Fibroblast of skin of right biceps (primary cell): ENCODE results near the gene ARIH2.
"Not testable (repeated sequence)": the region's sequence is repeated elsewhere in the genome, so short reads cannot be mapped to it uniquely, and the experiment has no call there.

Experiments used
- DNase-seq: peaks from one replicate; pipeline ENCODE4 v3.0.0-alpha.2; 2013

ARIH2 gene

DNA sequence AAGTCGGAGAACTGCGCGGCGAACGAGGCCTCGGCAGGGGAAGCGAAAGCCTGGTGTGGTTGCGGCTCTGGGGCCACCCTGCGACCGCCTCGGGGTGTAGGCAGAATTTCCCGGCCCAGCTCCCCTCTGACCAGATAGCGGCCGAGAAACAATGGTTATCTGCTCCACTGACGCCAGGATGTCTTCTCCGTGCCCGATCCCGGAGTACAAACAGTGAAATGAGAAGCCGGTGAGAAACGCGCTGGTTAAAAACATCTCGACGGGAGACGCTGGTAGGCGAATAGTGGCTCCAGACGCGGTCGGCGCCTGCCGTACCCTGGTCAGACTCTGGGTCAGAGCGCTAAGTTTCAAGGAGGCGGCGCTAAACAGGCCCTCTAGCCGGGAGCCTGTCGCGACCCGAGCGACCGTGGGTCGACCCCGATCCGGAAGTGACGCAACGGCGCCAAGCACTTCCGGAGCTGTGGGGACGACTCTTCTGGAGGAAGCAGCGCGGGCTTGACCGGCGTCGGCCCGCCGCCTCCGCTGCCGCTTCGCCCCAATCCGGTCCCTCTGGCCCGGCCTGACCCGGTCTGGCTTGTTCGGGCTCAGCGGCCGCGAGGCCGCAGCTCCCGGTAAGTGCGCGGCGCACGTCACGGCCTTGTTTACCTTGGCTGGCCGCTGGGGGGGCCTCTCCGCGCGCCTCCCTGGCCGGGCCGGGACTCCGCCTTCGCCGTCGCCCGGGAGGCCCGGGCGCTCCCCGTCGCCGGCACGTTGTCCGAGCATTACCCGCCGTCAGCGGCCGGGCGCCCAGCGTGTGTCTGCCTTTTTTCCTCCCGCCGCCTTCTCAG, at the start of gene ARIH2:
ARIH2 (plus strand) TSS at position 455 of the 827 bp plus-strand sequence. CDS start 8,717 bp downstream, outside the sequence.
- DNase-seq: peak; percentile 92

DNA sequence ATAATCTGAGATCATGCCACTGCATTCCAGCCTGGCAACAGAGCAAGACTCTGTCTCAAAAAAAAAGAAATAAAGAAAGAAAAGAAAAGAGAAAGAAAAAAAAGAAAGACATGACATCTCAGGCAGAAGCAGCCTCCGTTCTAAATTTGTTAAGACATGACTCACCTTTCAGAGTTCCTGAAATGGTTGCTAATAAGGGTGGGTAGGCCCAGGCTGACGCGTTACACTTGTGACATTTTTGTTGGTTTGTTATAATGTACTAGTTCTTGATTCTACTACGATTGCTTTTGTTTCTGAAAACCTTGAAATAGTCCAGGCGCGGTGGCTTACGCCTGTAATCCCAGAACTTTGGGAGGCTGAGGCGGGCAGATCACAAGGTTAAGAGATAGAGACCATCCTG, 41.0 kb upstream of the ARIH2 start:
- DNase-seq: peak; percentile 9

DNA sequence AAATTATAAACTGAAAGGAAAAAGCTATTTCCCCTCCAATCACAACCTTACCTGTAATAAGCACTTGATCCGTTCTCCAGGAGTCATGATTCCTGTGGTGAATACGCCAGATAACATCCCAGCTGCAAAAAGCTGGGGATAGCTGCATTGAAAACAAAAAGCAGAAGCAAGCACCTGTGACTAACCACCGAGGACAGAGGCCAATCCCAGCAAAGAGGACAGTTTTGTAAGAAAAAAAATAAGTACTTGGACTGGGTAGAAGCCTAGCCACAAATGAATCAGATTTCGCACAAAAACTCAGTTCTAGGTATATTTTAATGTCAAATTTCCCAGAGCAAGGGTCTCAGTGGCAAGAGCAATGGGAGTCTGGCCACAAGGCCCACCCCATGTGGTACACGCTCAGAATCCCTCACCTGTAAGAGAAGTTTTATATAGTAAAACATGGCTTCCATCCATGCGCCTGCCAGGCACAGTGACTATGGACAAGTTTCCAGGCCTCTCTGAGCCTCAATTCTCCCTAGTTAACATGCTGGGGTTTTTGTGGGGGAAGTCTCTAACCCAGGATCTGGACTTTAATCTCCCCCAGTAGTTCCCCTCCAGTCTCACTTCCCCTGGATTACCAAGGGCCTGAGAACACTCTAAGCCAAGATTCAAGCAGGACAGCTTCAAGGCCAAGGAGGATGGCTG, 39.2 kb upstream of the ARIH2 start:
- DNase-seq: no peak

DNA sequence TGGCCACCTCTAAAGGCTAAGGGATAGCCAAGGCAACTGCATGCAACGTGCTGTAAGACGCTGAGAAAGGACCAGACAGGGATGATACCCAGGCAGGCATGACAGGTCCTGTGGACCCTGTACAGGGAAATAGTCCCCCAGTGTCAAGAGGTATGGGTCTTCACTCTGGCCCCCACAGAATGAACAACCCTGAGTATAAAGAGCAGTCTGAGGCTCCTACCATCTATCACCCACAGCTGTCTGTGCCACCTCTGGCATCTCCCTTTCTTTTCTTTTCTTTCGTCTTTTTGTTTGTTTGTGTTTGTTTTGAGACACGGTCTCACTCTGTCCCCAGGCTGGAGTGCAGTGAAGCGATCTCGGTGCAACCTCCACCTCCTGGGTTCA, 38.7 kb upstream of the ARIH2 start:
- no peak for DNase-seq

DNA sequence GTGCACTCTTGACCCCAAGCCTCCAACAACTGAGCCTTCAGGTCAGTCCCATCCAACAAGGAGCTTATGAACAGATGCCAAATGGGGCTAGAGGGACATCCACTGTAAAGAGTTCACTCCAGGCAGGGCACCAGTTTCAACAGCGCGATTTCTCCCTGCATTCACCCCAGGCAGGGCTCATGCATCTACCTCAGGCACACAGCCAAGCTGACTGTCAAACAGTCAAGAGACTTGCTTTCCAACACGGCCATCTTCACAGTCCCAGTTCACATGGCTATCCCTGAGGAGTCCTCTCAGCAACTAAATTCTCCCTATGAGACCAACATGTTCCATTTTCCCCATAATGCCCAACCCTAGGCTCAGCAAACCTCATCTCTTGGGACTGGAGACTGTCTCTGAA, 37.6 kb upstream of the ARIH2 start:
- no peak for DNase-seq

DNA sequence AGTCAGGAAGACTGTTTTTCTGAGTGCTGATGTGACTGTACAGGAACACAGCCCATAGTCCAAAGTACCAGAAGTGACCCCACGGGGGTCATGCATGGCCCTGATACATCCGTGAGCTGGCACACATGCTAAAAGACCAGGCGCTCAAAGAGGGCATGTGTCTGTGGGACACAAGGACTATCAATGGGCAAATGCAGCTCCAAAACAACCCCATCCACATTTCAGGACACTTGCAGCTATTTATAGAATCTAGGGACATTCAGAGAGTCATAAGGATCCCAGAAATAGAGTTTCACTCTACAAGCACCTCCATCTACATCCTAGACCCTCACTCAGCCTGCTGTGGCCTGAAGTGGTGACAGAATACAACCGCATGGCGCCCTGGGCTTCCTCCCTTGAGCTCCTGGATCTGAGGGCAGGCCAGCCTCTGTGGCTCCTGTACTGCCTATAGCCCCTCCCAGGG, 37.0 kb upstream of the ARIH2 start:
- DNase-seq: no peak

- DNase-seq: no peak
Measured at GRCh38 chr3:48885753-48886152, 32.9 kb upstream of the ARIH2 start.

DNA sequence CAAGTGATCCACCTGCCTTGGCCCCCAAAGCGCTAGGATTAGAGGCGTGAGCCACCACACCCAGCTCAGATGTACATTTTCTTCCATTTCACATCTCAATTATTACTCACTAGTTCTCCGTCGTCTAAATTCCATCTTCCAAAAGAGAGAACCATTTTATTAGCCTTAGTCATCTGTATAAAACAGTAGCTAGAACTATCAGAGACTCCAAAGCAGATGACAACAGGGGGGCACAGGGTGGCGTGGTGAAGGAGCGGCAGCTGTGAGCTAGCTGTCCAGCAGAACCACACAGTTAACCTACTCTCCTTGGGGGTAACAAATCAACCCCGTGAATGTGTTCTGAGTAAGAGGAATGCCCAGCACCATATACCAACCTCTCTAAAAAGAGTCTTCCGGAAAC, 27.0 kb upstream of the ARIH2 start:
- no peak for DNase-seq

DNA sequence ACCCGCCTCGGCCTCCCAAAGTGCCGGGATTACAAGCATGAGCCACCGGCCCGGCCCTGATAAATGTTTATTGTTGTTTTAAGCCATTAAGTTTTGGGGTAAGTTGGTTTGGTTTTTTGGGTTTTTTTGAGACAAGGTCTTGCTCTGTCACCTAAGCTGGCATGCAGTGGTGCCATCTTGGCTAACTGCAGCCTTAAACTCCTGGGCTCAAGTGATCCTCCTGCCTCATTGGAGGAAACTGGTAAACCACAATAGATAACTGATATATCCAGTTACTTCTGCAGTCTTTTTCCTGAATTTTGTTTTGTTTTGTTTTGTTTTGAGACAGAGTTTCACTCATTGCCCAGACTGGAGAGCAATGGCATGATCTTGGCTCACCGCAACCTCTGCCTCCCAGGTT, 24.1 kb upstream of the ARIH2 start:
- DNase-seq: no peak

GRCh38 chr3:48896936-48897335, 21.7 kb upstream of the ARIH2 start:
- DNase-seq: no peak

- DNase-seq: no peak
Measured at GRCh38 chr3:48897460-48898376, 20.9 kb upstream of the ARIH2 start.

GRCh38 chr3:48898383-48899234, 20.0 kb upstream of the ARIH2 start, which contains the start of gene SLC25A20:
TSS of gene SLC25A20 (minus strand) at chr3:48898882. CDS start at chr3:48898794, 88 bp downstream.
- DNase-seq: peak; percentile 87

DNA sequence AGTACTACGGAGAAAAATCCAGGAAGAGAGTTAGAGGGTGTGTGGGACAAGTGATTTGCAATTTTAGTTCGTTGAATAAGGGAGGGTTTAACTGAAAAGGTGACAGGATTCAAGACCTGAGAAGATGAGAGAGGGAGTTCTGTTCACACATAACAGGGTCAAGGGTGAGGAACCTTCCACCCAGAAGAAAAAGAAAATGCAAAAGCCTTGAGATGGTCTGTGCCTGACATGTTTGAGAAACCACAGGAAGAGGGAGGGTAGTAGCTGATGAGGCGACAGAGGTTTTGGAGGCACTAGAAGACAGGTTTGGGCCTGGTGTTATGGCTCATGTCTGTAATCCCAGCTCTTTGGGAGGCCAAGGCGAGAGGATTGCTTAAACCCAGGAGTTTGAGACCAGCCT, 19.4 kb upstream of the ARIH2 start:
- no peak for DNase-seq

- DNase-seq: not testable (repeated sequence)
Measured at GRCh38 chr3:48907026-48907425, 11.6 kb upstream of the ARIH2 start.

DNA sequence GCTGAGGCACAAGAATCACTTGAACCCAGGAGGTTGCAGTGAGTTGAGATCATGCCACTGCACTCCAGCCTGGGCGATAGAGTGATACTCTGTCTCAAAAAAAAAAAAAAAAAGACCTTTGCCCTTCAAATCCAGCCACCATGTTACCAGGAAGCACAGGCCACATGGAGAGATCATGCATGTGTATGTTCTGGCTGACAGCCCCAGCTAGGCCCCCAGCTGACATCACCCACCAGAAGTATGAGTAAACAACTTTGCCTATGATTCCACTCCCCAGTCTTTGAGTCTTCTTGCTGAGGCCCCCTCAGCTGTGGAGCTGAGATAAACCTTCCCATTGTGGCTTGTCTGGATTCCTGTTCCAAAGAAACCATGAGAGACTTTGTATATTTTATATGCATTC, 3.3 kb upstream of the ARIH2 start:
- DNase-seq: no peak

DNA sequence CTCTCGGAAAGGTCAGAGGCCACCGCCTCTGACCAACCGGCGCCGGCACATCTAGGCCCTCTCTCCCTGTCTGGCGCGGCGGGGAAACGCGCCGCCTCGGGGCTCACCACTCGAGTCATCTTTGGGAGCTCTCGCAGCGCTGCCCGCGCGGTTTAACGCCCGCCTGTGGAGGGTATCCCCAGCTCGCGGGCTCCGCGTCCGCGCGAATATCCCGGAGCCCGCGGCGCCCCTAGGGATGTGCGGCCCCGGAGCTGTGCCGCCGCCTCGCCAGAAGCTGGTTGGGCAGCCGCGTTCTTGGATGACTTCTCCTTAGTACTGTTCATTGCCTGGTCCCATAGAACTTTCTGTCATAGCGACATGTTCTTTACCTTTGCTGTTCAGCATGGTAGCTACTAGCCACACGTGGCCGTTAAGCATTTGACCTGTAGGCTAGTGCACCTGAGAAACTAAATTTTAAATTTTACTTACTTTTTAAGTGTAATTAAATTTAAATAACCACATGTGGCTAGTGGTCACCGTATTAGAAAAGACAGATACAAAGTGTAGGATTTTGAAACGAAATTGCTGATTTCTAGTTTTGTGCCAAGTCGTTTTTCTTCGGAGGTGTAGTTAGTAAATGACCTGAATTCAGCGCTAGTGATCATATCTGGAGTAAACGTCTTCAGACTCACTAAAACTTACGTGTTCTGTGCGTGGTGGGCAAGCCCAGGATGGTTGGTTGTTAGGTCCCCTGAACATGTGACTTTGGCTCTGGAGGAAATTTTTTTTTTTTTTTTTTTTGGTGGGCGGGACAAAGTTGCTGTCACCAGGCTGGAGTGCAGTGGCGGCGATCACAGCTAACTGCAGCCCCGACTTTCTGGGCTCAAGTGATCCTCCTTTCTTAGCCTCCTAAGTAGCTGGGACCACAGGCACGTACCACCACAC, 835 bp downstream of the ARIH2 start:
- DNase-seq: peak; percentile 58

GRCh38 chr3:48926425-48927392, 8.1 kb downstream of the ARIH2 start:
- no peak for DNase-seq

- DNase-seq: no peak
Measured at GRCh38 chr3:48927928-48928327, 9.3 kb downstream of the ARIH2 start.

DNA sequence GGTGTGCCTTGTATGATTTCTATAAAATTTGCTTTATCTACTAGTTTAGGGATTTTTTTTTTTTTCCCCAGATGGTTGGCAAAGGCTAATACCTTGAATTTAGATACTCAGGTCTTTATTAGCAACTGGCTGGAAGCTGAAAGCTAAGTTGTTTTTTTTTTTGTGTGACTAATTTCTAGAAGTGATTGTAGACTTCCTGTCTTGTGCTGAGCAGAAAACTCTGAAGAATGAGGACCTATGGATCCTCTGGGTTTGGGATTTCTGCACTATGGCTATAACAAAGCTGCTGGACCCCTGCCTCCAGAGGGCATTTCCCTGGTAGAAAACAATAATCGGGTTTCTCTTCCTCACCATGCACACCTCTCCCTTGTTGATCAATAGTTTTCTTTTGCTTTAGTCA, 10.0 kb downstream of the ARIH2 start:
- DNase-seq: peak; percentile 18
